OCI-LY1 (cell line): ENCODE data around the gene GAL3ST2.
"Not testable (repeated sequence)": the region's sequence is repeated elsewhere in the genome, so short reads cannot be mapped to it uniquely, and the experiment has no call there.

ENCODE experiments used
- H2AFZ ChIP-seq: fragments of 200-600 bp; sonication (generic), shearing (Covaris generic); 2 replicates; pipeline ENCODE4 v1.6.0; 2014; ENCODE audit warnings: antibody characterized with exemption, mild to moderate bottlenecking, low read length
- H3F3A ChIP-seq: fragments of 200-600 bp; sonication (generic), shearing (Covaris generic); 2 replicates; pipeline ENCODE4 v1.6.0; 2014; ENCODE audit warnings: mild to moderate bottlenecking, antibody characterized with exemption, low read length, moderate library complexity; ENCODE audit not compliant: insufficient read depth
- H3K27ac ChIP-seq: fragments of 200-600 bp; sonication (generic); 2 replicates; pipeline ENCODE4 v1.5.1; 2014; ENCODE audit warnings: low read length, mixed run types, mild to moderate bottlenecking, low read depth; ENCODE audit not compliant: poor library complexity, severe bottlenecking
- H3K27me3 ChIP-seq: fragments of 200-600 bp; sonication (generic); 2 replicates; pipeline ENCODE4 v1.6.0; 2014; ENCODE audit warnings: antibody characterized with exemption, mild to moderate bottlenecking, low read length, moderate library complexity; ENCODE audit not compliant: insufficient read depth
- H3K36me3 ChIP-seq: fragments of 200-600 bp; sonication (generic); 2 replicates; pipeline ENCODE4 v1.6.1; 2014; ENCODE audit warnings: mild to moderate bottlenecking, antibody characterized with exemption, low read length, moderate library complexity, mixed read lengths; ENCODE audit not compliant: insufficient read depth
- H3K4me1 ChIP-seq: fragments of 200-600 bp; sonication (generic); 2 replicates; pipeline ENCODE4 v1.5.1; 2014; ENCODE audit warnings: mild to moderate bottlenecking, low read length, moderate library complexity; ENCODE audit not compliant: insufficient read depth, severe bottlenecking
- H3K4me2 ChIP-seq: fragments of 200-600 bp; sonication (generic), shearing (Covaris generic); 2 replicates; pipeline ENCODE4 v1.6.1; 2014; ENCODE audit warnings: low read length
- H3K4me3 ChIP-seq: fragments of 200-600 bp; sonication (generic); 2 replicates; pipeline ENCODE4 v1.5.1; 2014; ENCODE audit warnings: low read length, low read depth, mild to moderate bottlenecking, mixed read lengths; ENCODE audit not compliant: poor library complexity, severe bottlenecking
- H3K79me2 ChIP-seq: fragments of 200-600 bp; shearing (Covaris generic); 2 replicates; pipeline ENCODE4 v1.6.1; 2016; ENCODE audit warnings: mixed run types, low read length, mixed read lengths; ENCODE audit not compliant: insufficient read depth
- H3K9ac ChIP-seq: fragments of 200-600 bp; sonication (generic), shearing (Covaris generic); 2 replicates; pipeline ENCODE4 v1.6.1; 2014; ENCODE audit warnings: mild to moderate bottlenecking, low read length, mixed read lengths
- H3K9me2 ChIP-seq: fragments of 200-600 bp; sonication (generic), shearing (Covaris generic); 2 replicates; pipeline ENCODE4 v1.6.1; 2014; ENCODE audit warnings: low read depth, mild to moderate bottlenecking, low read length, mixed read lengths
- H3K9me3 ChIP-seq: fragments of 200-600 bp; shearing (Covaris generic); 2 replicates; pipeline ENCODE4 v1.6.1; 2014; ENCODE audit warnings: low read length, mixed read lengths
- H4K20me1 ChIP-seq: fragments of 200-600 bp; sonication (generic), shearing (Covaris generic); 2 replicates; pipeline ENCODE4 v1.6.0; 2016; ENCODE audit warnings: mild to moderate bottlenecking, low read length; ENCODE audit not compliant: insufficient read depth
- CTCF ChIP-seq: fragments of 200-600 bp; sonication (generic), shearing (Covaris generic); IDR thresholded peaks from 2 replicates; pipeline ENCODE4 v1.5.1; 2017; ENCODE audit warnings: mild to moderate bottlenecking, antibody characterized with exemption, low read length, moderate library complexity, mixed read lengths
- EZH2 ChIP-seq: fragments of 200-600 bp; sonication (generic), shearing (Covaris generic); IDR thresholded peaks from 2 replicates; pipeline ENCODE4 v1.8.0; 2017; ENCODE audit warnings: borderline replicate concordance, mixed run types, mild to moderate bottlenecking, antibody characterized with exemption, low read length, moderate library complexity, mixed read lengths

Gene GAL3ST2

GRCh38 chr2:241827394-241827793 is 50.8 kb downstream of the GAL3ST2 start:
- no peaks in the 10 kb centered on the region for H3K9me2 ChIP-seq
- no peaks in the 10 kb centered on the region for H3K4me1 ChIP-seq
- no peak overlapping the region for H2AFZ ChIP-seq
- H3F3A ChIP-seq, result no peaks in the 10 kb centered on the region
- peaks cover 4% of the 10 kb centered on the region; the same call in 1 of the 2 replicates for H3K27me3 ChIP-seq
- no peaks in the 10 kb centered on the region for H3K79me2 ChIP-seq
- H3K9ac ChIP-seq, result no peak overlapping the region
- no peak overlapping the region for H3K4me2 ChIP-seq
- TF ChIP-seq EZH2, result no peak
- TF ChIP-seq CTCF, result no peak
- H3K27ac ChIP-seq, result no peak overlapping the region
- no peaks in the 10 kb centered on the region for H4K20me1 ChIP-seq
- no peaks in the 10 kb centered on the region; the same call in 1 of the 2 replicates for H3K36me3 ChIP-seq
- no peak overlapping the region for H3K4me3 ChIP-seq
- H3K9me3 ChIP-seq, result peaks cover 13% of the 10 kb centered on the region

GRCh38 chr2:241833101-241833663 is 56.6 kb downstream of the GAL3ST2 start:
- H3K27ac ChIP-seq, result no peak overlapping the region
- no peaks in the 10 kb centered on the region for H3F3A ChIP-seq

GRCh38 chr2:241833756-241834526 is 57.3 kb downstream of the GAL3ST2 start:
- not testable (repeated sequence) for H3K9me3 ChIP-seq, H3K4me1 ChIP-seq, H2AFZ ChIP-seq, H3K36me3 ChIP-seq, H3K27me3 ChIP-seq, H3K79me2 ChIP-seq, H3K9me2 ChIP-seq, H3K4me3 ChIP-seq, H3K9ac ChIP-seq, H3K27ac ChIP-seq, H4K20me1 ChIP-seq, H3K4me2 ChIP-seq, H3F3A ChIP-seq

More at GRCh38 chr2:241833101-241833663, 56.6 kb downstream of the GAL3ST2 start:
- no peak overlapping the region; the same call in 1 of the 2 replicates for H3K4me2 ChIP-seq
- no peak overlapping the region for H2AFZ ChIP-seq
- no peaks in the 10 kb centered on the region; the same call in 1 of the 2 replicates for H3K36me3 ChIP-seq
- no peaks in the 10 kb centered on the region for H3K9me2 ChIP-seq
- no peak overlapping the region for H3K4me3 ChIP-seq
- 0 out of 2 replicates have a peak, but pooled peaks cover 2% of the 10 kb centered on the region for H3K9me3 ChIP-seq
- no peak overlapping the region for H3K9ac ChIP-seq
- no peak for TF ChIP-seq EZH2
- no peak for TF ChIP-seq CTCF
- peaks cover 4% of the 10 kb centered on the region; the same call in 1 of the 2 replicates for H3K27me3 ChIP-seq
- H3K4me1 ChIP-seq, result peaks cover 5% of the 10 kb centered on the region
- H4K20me1 ChIP-seq, result no peaks in the 10 kb centered on the region
- H3K79me2 ChIP-seq, result no peaks in the 10 kb centered on the region
